Measurements from ENCODE around the gene RING1.
A peak's percentile ranks its signal among the peaks of the same experiment; 100 is the strongest.

The RING1 gene

GRCh38 chr6:33206027-33206863 lies 2.1 kb upstream of the RING1 start:
- Mint-ChIP-seq H3K9me3 (no peaks in the 10 kb centered on the region), H3K4me1 (peaks cover 77% of the 10 kb centered on the region), H3K36me3 (ENCODE audit: low read depth) (peaks cover 34% of the 10 kb centered on the region), H3K4me3 (peak overlapping the region; percentile 90), H3K27ac (no peak overlapping the region), H3K27me3 (ENCODE audit: low read depth, poor library complexity) (peaks cover 28% of the 10 kb centered on the region)
- DNase-seq = no peak
- TF ChIP-seq CTCF (IDR thresholded peaks at IDR 0.05) = no peak

- Mint-ChIP-seq H3K9me3 (no peaks in the 10 kb centered on the region), H3K4me1 (peaks cover 73% of the 10 kb centered on the region), H3K27ac (no peak overlapping the region), H3K4me3 (peak overlapping the region; percentile 90), H3K27me3 (ENCODE audit: low read depth, poor library complexity) (peaks cover 35% of the 10 kb centered on the region), H3K36me3 (ENCODE audit: low read depth) (peaks cover 34% of the 10 kb centered on the region)
- peak; percentile 56 for DNase-seq
- TF ChIP-seq CTCF (IDR thresholded peaks at IDR 0.05) = no peak
These were observed 1.3 kb upstream of the RING1 start for GRCh38 chr6:33206864-33207551.

GRCh38 chr6:33207552-33208090 lies 679 bp upstream of the RING1 start:
- Mint-ChIP-seq H3K27ac (peak overlapping the region; percentile 93), H3K27me3 (ENCODE audit: low read depth, poor library complexity) (peaks cover 41% of the 10 kb centered on the region), H3K9me3 (no peaks in the 10 kb centered on the region), H3K4me1 (peaks cover 73% of the 10 kb centered on the region), H3K4me3 (peak overlapping the region; percentile 90), H3K36me3 (ENCODE audit: low read depth) (peaks cover 31% of the 10 kb centered on the region)
- DNase-seq = peak; percentile 66
- no peak for TF ChIP-seq CTCF (IDR thresholded peaks at IDR 0.05)

GRCh38 chr6:33209856-33210255 lies 1.6 kb downstream of the RING1 start:
- peaks cover 76% of the 10 kb centered on the region for H3K4me1 Mint-ChIP-seq
- TF ChIP-seq CTCF (IDR thresholded peaks at IDR 0.05) = no peak
- H3K36me3 Mint-ChIP-seq (ENCODE audit: low read depth) = peaks cover 22% of the 10 kb centered on the region
- H3K27me3 Mint-ChIP-seq (ENCODE audit: low read depth, poor library complexity) = peaks cover 57% of the 10 kb centered on the region
- no peak overlapping the region for H3K27ac Mint-ChIP-seq
- no peak for DNase-seq
- peak overlapping the region; percentile 90 for H3K4me3 Mint-ChIP-seq
- no peaks in the 10 kb centered on the region for H3K9me3 Mint-ChIP-seq

- H3K4me3 Mint-ChIP-seq = no peak overlapping the region
These were observed 2.8 kb downstream of the RING1 start for GRCh38 chr6:33211136-33211535.

More at GRCh38 chr6:33211136-33211535, 2.8 kb downstream of the RING1 start:
- no peak for TF ChIP-seq CTCF (IDR thresholded peaks at IDR 0.05)
- Mint-ChIP-seq H3K36me3 (ENCODE audit: low read depth) (peaks cover 22% of the 10 kb centered on the region), H3K27me3 (ENCODE audit: low read depth, poor library complexity) (peaks cover 54% of the 10 kb centered on the region), H3K9me3 (no peaks in the 10 kb centered on the region), H3K4me1 (peaks cover 76% of the 10 kb centered on the region), H3K27ac (no peak overlapping the region)
- no peak for DNase-seq

Data from nephron progenitor cell (in vitro differentiated cells).